ENCODE measurements around the gene SYNPO.

The SYNPO gene

DNA sequence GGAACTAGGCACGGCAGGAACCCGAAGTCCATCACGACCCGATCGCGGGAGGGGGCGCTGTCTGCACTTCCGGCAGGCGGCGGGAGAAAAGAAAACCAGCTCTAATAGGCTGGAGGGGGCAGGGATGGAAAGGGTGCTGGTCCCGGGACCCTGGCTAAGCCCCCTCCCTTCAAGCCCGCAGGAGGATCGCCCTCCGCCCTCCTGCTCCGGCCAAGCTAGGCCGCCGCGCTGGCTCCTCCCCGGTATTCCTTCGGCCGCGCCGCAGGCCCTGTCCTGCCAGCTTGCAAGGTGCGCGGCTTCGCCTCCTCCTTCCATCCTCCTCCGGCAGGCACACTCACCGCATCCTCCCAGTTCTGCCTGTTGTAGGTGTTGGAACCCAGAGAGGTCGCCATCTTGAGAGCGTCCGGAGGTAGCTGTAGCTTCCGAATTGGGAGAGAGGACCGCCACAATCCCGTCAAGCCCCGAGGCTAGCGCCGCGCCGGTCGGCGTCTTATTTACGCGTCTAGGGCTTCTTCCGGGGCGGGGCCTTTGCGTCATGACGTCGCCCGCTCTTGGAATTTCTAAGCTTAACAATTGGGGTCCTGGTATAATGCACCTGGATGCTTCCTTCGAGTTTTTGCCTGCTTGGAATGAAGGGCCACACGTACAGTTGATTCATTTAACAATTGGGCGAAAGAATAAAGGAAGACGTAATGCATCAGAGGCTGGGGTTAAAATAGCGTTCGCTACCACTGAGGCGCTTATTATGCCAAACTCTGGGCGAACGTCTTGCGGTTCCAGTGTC is 60.3 kb downstream of the SYNPO start, which contains the start of gene RBM22:
TSS of gene RBM22 (minus strand) at position 469 of the 784 bp plus-strand sequence. CDS start at position 392, 77 bp downstream.
- Histone ChIP-seq H3K9ac (peak within 1 kb of the TSS; percentile 64), H2AFZ (peak within 1 kb of the TSS; percentile 81), H3K4me1 (peaks cover 4% of the 10 kb centered on the region), H3K9me3 (ENCODE audit: control insufficient read depth, low read length) (no peaks in the 10 kb centered on the region), H3K27me3 (ENCODE audit: control insufficient read depth, insufficient read depth, low read length) (no peaks in the 10 kb centered on the region), H3K36me3 (ENCODE audit: control insufficient read depth, insufficient read depth, low read length) (no peaks in the 10 kb centered on the region), H3K4me2 (ENCODE audit: low read length) (peak within 1 kb of the TSS; percentile 82), H3K4me3 (ENCODE audit: low read depth, low read length) (peak within 1 kb of the TSS; percentile 97), H3K27ac (peak within 1 kb of the TSS; percentile 87), H3K79me2 (no peaks in the 10 kb centered on the region)
- peak; percentile 66 for TF ChIP-seq CTCF (IDR thresholded peaks at IDR 0.05)

DNA sequence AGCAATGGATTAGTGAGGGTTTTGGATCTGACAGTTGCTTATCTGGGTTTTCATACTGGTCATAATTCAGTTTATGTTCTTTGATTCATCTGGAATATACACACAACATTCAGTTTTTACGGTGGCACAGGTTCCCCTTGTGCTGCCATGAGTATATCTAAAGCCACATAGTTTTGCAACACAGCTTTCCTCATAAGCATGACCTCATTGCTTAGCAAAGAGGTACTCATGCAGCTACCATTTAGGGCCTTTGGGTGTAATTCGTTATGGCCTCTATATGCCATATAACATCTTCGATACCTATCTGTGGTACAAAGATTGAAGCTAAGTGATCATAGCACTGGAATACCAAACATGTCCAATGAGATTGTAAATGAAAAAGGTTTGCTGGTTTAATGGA is 63.3 kb downstream of the SYNPO start:
- Histone ChIP-seq H3K79me2 (no peaks in the 10 kb centered on the region), H3K27me3 (ENCODE audit: control insufficient read depth, insufficient read depth, low read length) (no peaks in the 10 kb centered on the region), H3K27ac (no peak overlapping the region)

DNA sequence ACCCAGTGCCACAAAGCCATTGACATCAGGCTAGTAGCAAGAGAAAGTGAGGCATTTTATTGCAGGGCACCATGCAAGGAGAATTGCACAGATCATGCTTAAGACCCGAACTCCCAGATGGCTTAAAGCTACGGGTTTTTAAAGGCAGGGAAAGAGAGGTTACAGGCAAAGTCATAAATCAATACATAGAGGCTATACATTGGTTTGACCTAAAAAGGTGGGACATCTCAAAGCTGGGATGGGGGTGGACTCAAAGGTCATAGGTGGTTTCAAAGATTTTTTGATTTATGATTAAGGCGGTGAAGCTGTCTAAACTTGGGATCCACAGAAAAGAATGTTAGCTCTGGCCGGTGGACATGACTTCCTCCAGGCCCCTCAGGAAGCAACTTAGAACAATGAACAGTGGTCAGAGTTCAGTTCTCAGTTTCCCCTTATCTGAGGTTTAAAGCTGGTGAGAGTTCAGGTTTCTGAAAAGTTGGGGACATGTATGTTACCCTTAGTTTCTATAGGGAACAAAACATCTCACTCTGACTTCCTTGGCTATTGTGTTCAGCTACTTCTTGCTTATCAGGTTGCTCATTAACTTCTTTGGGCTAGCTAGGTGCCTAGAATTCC is 66.4 kb downstream of the SYNPO start:
- no peaks in the 10 kb centered on the region for H3K9me3 ChIP-seq (ENCODE audit: control insufficient read depth, low read length)
- no peak overlapping the region for H2AFZ ChIP-seq
- TF ChIP-seq CTCF (IDR thresholded peaks at IDR 0.05) = no peak
- no peaks in the 10 kb centered on the region for H3K27me3 ChIP-seq (ENCODE audit: control insufficient read depth, insufficient read depth, low read length)
- H3K9ac ChIP-seq = no peak overlapping the region
- no peak overlapping the region for H3K27ac ChIP-seq
- no peaks in the 10 kb centered on the region for H3K36me3 ChIP-seq (ENCODE audit: control insufficient read depth, insufficient read depth, low read length)
- H3K79me2 ChIP-seq = no peaks in the 10 kb centered on the region
- H3K4me2 ChIP-seq (ENCODE audit: low read length) = no peak overlapping the region
- H3K4me1 ChIP-seq = no peaks in the 10 kb centered on the region
- no peak overlapping the region for H3K4me3 ChIP-seq (ENCODE audit: low read depth, low read length)

More for the DNA sequence above, 63.3 kb downstream of the SYNPO start:
- no peaks in the 10 kb centered on the region for H3K36me3 ChIP-seq (ENCODE audit: control insufficient read depth, insufficient read depth, low read length)
- no peak overlapping the region for H3K4me2 ChIP-seq (ENCODE audit: low read length)
- peaks cover 4% of the 10 kb centered on the region for H3K4me1 ChIP-seq
- no peak overlapping the region for H3K9ac ChIP-seq
- H3K9me3 ChIP-seq (ENCODE audit: control insufficient read depth, low read length) = no peaks in the 10 kb centered on the region
- no peak overlapping the region for H3K4me3 ChIP-seq (ENCODE audit: low read depth, low read length)
- no peak overlapping the region for H2AFZ ChIP-seq
- TF ChIP-seq CTCF (IDR thresholded peaks at IDR 0.05) = no peak

Data from parathyroid adenoma (tissue), 2 donors.